ENCODE results near the gene CENPVL2. TPM values are rescaled to one million over a fixed set of nuclear protein-coding genes. Genes with fewer than 3 reads are reported as not detected.
"Not testable (repeated sequence)": the region's sequence is repeated elsewhere in the genome, so short reads cannot be mapped to it uniquely, and the experiment has no call there.

Gene CENPVL2
- not detected in 2 replicates for total RNA-seq (2011; cell fraction: chromatin; rRNA removed; ENCODE audit: low replicate concordance)
- total RNA-seq (2011; cell fraction: nucleolus; rRNA removed) = not detected in 2 replicates
- total RNA-seq (2011; cell fraction: nucleoplasm; rRNA removed) = not detected in 2 replicates
- total RNA-seq (2014; rRNA removed) = not detected in 2 replicates
- total RNA-seq (2014; rRNA removed; fragmentation: Illumina TruSeq; extraction: Trizol) = not detected in 2 replicates
- total RNA-seq (2015; rRNA removed; fragmentation: Illumina TruSeq; extraction: Trizol) = not detected in 2 replicates
- not detected in 2 replicates for total RNA-seq (2021)
- polyA plus RNA-seq (2011; rRNA removed) = not detected in 2 replicates
- not detected in 2 replicates for polyA plus RNA-seq (2011; cell fraction: cytosol; rRNA removed)
- not detected in 2 replicates for polyA plus RNA-seq (2011; cell fraction: nucleus; rRNA removed)
- not detected in 2 replicates for polyA plus RNA-seq (2012)
- polyA plus RNA-seq (2014; fragmentation: Illumina TruSeq; extraction: Trizol) = not detected in 2 replicates
- not detected for polyA plus RNA-seq (2014; fragmentation: Nextera tagmentation; extraction: Ambion mirVana)
- polyA plus RNA-seq (2014; rRNA removed) = not detected in 2 replicates
- polyA minus RNA-seq (2011; rRNA and poly(A)+ RNA removed) = not detected in 2 replicates
- not detected in 2 replicates for polyA minus RNA-seq (2011; cell fraction: cytosol; rRNA and poly(A)+ RNA removed)
- not detected in 2 replicates for polyA minus RNA-seq (2011; cell fraction: nucleus; rRNA and poly(A)+ RNA removed)
- Bru-seq, nascent RNA = not detected
- BruChase-seq, experiment 1, labeled RNA remaining after a 2-hour chase = not detected
- BruChase-seq, experiment 2, labeled RNA remaining after a 6-hour chase = not detected
- long read RNA-seq, experiment 1 = 0 reads
- long read RNA-seq, experiment 2 = 0 reads
- long read RNA-seq, experiment 3 = 0 reads

- H3K4me1 ChIP-seq (replicated peaks in 1 of 2; ENCODE audit: control insufficient read depth in 2 of 2, insufficient read depth in 2 of 2, low read length in 2 of 2); intact Hi-C loops (cut with micrococcal nuclease); H3K9me1 ChIP-seq (ENCODE audit: control insufficient read depth, insufficient read depth, low read length); CTCF ChIA-PET (ENCODE audit: low intra/inter-chr PET ratio); in situ Hi-C loops (cut with MboI); H3K4me2 ChIP-seq (ENCODE audit: insufficient read depth, low read length); H3K27ac ChIP-seq (ENCODE audit: extremely low read depth, low read depth, low read length); ATAC-seq; POLR2A ChIA-PET; H3K9me3 ChIP-seq (replicated peaks; ENCODE audit: control insufficient read depth, insufficient read depth, low read depth, low read length); H2AFZ ChIP-seq (ENCODE audit: low read depth, low read length); BruUV-seq (replicated peaks); DNase-seq (ENCODE audit: extremely low read depth in 1 of 4, low spot score in 3 of 4); H3K4me3 ChIP-seq; H3K27me3 ChIP-seq (ENCODE audit: control insufficient read depth in 2 of 2, insufficient read depth in 2 of 2, low read length in 2 of 2); H3K79me2 ChIP-seq (ENCODE audit: control insufficient read depth, insufficient read depth, low read length); FAIRE-seq; H4K20me1 ChIP-seq (replicated peaks; ENCODE audit: control insufficient read depth, insufficient read depth, low read length); H3K36me3 ChIP-seq (ENCODE audit: control insufficient read depth, insufficient read depth, low read length); H3K9ac ChIP-seq (ENCODE audit: insufficient read depth in 1 of 2, low read depth in 2 of 2, low read length in 2 of 2): not testable (repeated sequence)
- no CpG with 5 or more reads among the region's 30 CpGs for WGBS (ENCODE audit: insufficient coverage, low coverage, missing lambda C conversion rate)
Measured at GRCh38 chrX:51682720-51683062, at the start of gene CENPVL2. TSS of gene CENPVL2 (minus strand) at chrX:51682831. CDS start at chrX:51682831, 0 bp downstream.

GRCh38 chrX:51728202-51728601, 45.6 kb upstream of the CENPVL2 start:
- no peaks in the 10 kb centered on the region for H3K9me3 ChIP-seq (replicated peaks; ENCODE audit: control insufficient read depth, insufficient read depth, low read depth, low read length)
- no TSS peak for BruUV-seq (replicated peaks)
- no peaks in the 10 kb centered on the region for H3K79me2 ChIP-seq (ENCODE audit: control insufficient read depth, insufficient read depth, low read length)
- H3K27me3 ChIP-seq (ENCODE audit: control insufficient read depth in 2 of 2, insufficient read depth in 2 of 2, low read length in 2 of 2) = no peaks in the 10 kb centered on the region; a peak in 1 of 5 replicates
- no peaks in the 10 kb centered on the region for H3K36me3 ChIP-seq (ENCODE audit: control insufficient read depth, insufficient read depth, low read length)
- no peak overlapping the region for H3K4me2 ChIP-seq (ENCODE audit: insufficient read depth, low read length)
- intact Hi-C loops (cut with micrococcal nuclease) = no loop called here
- in situ Hi-C loops (cut with MboI) = no loop called here
- H3K27ac ChIP-seq (ENCODE audit: extremely low read depth, low read depth, low read length) = no peak overlapping the region
- DNase-seq (ENCODE audit: extremely low read depth in 1 of 4, low spot score in 3 of 4) = no peak
- CTCF ChIA-PET (ENCODE audit: low intra/inter-chr PET ratio) = no interaction called here
- no peak overlapping the region for H3K9ac ChIP-seq (ENCODE audit: insufficient read depth in 1 of 2, low read depth in 2 of 2, low read length in 2 of 2)
- H3K9me1 ChIP-seq (ENCODE audit: control insufficient read depth, insufficient read depth, low read length) = no peaks in the 10 kb centered on the region
- FAIRE-seq = no peak
- no peak overlapping the region for H3K4me3 ChIP-seq
- no peaks in the 10 kb centered on the region for H4K20me1 ChIP-seq (replicated peaks; ENCODE audit: control insufficient read depth, insufficient read depth, low read length)
- no peaks in the 10 kb centered on the region for H3K4me1 ChIP-seq (replicated peaks in 1 of 2; ENCODE audit: control insufficient read depth in 2 of 2, insufficient read depth in 2 of 2, low read length in 2 of 2)
- H2AFZ ChIP-seq (ENCODE audit: low read depth, low read length) = no peak overlapping the region
- POLR2A ChIA-PET = no interaction called here
- no peak for ATAC-seq
- TF ChIP-seq ZNF407 (IDR thresholded peaks at IDR 0.05; ENCODE audit: low read depth) = no peak

Measured in K562 (cell line).